GM10266 (cell line): Measurements from ENCODE around the gene FGFR3.
"Not testable (repeated sequence)": the region's sequence is repeated elsewhere in the genome, so short reads cannot be mapped to it uniquely, and the experiment has no call there.

Experiments
- DNase-seq: peaks from one replicate; pipeline ENCODE4 v3.0.0; 2012; ENCODE audit errors: extremely low spot score
- TF ChIP-seq, protein P1 (sequence below): IDR thresholded peaks from 2 replicates; pipeline ENCODE4 v1.5.1; 2012; ENCODE audit warnings: mild to moderate bottlenecking, low read depth; ENCODE audit not compliant: control insufficient read depth, insufficient read depth; ENCODE audit errors: missing control alignments

Gene FGFR3

GRCh38 chr4:1832690-1833089, 39.6 kb downstream of the FGFR3 start:
- TF ChIP-seq, protein P1, sequence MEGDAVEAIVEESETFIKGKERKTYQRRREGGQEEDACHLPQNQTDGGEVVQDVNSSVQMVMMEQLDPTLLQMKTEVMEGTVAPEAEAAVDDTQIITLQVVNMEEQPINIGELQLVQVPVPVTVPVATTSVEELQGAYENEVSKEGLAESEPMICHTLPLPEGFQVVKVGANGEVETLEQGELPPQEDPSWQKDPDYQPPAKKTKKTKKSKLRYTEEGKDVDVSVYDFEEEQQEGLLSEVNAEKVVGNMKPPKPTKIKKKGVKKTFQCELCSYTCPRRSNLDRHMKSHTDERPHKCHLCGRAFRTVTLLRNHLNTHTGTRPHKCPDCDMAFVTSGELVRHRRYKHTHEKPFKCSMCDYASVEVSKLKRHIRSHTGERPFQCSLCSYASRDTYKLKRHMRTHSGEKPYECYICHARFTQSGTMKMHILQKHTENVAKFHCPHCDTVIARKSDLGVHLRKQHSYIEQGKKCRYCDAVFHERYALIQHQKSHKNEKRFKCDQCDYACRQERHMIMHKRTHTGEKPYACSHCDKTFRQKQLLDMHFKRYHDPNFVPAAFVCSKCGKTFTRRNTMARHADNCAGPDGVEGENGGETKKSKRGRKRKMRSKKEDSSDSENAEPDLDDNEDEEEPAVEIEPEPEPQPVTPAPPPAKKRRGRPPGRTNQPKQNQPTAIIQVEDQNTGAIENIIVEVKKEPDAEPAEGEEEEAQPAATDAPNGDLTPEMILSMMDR, result no peak
- no peak for DNase-seq

DNA sequence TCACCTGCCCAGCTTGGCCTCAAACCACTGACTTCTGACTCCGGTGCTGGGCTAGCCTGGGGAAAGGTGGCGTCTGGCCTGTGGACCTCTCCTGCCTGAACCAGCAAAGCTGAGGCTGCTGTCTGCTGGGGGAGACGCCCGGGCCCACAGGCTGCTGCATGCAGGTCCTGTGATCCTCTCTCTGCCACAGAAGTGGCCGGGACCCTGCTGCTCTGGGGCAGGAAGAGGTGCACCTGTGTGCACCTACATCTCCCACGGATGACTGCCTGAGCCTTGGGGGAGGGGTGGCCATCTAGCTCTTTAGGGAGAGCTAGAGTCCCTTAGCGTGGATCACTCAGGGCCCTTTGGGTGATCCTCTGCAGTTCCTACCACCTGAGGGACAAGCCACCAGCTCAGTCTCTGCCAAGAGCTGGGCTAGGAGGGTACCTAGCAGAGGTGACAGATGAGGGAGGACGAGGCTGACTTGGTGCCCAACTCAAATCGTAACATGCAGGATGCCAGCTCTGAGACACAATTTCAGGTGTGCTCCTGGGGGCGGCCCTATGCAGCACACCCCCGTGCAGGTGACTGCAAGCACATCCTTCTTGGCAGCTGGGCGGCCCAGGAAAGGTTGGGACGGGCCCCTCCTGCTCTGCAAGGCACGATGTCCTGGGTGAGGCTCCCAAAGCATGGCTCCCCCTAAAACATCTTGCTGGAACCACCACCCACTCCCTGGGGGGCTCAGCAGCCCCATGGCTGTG, 40.4 kb downstream of the FGFR3 start:
- no peak for DNase-seq
- TF ChIP-seq, protein P1, result no peak

DNA sequence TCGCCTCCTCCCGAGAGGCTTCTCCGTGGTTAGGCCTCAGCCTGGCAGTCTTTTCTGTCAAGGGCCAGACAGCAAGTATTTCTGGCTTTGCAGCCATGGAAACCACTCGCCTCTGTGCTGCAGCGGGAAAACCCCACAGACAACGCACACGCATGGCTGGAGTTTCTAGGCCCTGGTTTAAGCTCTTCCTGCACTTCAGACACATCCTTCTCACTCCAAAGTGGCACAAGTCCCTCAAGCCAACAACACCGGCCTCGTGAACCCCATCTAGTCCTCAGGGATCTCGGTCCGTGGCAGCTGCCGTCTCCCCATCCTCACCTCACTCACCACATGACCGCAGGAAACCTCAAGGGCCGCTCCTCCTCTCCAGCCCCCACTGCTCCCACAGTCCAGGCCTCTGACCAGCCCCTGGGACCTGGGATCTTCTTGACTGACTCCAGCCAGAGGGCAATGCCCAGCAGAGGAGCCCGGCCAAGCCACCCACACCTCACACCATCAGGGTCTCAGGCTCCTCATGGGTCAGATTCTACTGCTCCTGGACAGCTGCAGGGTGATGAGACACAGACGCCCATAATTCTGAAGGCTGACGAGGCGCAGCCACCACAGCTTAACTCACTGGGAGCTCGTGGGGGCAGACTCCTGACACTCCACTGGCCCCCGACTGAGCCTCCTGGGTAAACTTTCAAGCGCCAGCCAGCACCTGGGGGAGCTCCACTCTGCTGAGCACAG, 41.1 kb downstream of the FGFR3 start:
- peak; percentile 89 for DNase-seq
- TF ChIP-seq, protein P1, result no peak

DNA sequence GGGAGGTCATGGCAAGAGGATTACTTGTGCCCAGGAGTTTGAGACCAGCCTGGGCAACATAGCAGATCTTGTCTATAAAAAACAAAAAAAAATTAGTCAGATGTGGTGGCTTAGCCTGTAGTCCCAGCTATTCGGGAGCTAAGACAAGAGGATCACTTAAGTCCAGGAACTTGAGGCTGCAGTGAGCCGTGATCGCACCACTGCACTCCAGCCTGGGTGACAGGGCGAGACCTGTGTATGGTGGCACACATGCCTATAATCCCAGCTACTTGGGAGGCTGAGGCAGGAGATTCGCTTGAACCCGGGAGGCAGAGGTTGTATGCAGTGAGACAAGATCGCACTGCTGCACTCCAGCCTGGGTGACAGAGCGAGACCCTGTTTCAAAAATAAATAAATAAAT, 42.7 kb downstream of the FGFR3 start:
- DNase-seq, result not testable (repeated sequence)

GRCh38 chr4:1836650-1837049, 43.6 kb downstream of the FGFR3 start:
- DNase-seq, result no peak
- TF ChIP-seq, protein P1, result no peak

GRCh38 chr4:1837069-1837468, 44.0 kb downstream of the FGFR3 start:
- no peak for DNase-seq
- TF ChIP-seq, protein P1, result no peak

- TF ChIP-seq, protein P1, result no peak
- no peak for DNase-seq
Observed at GRCh38 chr4:1839282-1839681, 46.2 kb downstream of the FGFR3 start.
